Left hindlimb (tissue), 1 donor: ENCODE measurements around the gene MALRD1.

ENCODE experiments used
- DNase-seq: peaks from one replicate; pipeline ENCODE4 v3.0.0-alpha.2; 2018

MALRD1 gene

DNA sequence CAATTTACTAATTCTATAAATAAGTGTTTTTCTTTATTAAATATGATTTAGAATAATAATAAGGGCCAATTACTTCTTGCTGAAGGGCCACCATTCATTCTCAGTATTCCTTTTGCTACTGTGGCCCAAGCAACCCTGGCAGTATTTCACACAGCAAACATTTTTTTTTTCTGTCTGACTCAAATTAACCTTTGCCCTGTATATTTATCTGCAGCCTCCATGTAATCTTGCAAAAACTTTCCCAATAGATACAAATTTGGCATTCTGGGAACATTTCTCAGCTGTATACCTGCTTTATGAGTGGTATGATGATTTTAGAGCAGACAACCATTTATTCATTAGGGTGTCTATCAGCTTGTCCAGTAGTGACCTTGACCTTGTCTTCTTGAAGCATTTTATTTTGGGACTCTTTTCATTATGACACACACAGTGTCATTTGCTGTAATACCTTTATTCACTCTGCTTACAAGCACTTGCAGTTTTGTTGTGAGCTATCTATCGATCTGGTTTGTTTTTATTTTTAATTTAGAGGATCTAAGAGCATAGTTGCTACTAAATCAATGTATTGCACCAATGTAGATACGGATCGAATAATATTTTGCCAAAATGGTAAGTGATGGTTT, 607.9 kb downstream of the MALRD1 start:
- DNase-seq = no peak

DNA sequence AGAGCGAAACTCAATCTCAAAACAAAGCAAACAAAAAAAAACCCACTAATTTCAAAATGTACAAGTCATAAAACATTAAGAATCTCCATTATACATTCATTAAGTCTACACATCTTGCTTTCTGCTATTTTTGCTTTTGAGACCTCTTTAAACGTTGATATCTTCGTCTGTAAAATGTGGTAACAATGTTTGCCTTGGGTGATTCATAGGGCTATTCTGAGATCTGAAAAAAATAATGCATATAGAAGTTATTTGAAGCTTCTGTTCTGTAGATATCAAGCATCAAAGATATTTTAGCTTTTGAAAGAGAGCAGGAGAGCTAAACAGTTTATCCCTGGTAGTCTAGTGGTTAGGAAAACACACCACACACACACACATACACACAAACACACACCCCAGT, 609.5 kb downstream of the MALRD1 start:
- no peak for DNase-seq

DNA sequence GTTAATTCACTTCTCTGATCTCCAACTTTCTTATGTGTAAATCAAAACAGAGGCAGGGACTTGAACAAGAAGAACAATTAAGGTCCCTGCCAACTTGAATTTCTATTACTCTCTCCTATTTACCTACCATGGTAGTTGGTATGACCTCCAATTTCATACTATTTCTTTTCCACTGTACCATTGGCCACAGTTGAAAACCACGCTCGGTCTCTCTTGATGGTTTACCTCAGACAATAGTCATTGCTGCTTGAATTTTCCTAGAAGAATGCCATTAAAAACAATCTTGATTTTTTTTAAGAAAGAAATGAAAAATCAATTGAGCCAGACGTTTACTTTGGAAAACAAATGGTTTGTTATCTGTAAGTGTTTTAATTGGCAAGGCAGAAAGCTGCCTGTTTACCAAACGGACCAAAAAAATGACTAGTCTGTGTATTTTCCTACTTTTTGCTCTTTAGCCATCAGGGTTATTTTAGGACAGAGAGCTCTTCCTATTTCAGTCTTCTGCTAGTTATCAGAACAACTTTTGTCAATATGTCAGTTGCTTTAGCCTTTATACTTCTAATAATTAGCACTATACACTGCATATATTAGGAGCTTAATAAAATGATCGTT, 610.1 kb downstream of the MALRD1 start:
- DNase-seq = no peak

DNA sequence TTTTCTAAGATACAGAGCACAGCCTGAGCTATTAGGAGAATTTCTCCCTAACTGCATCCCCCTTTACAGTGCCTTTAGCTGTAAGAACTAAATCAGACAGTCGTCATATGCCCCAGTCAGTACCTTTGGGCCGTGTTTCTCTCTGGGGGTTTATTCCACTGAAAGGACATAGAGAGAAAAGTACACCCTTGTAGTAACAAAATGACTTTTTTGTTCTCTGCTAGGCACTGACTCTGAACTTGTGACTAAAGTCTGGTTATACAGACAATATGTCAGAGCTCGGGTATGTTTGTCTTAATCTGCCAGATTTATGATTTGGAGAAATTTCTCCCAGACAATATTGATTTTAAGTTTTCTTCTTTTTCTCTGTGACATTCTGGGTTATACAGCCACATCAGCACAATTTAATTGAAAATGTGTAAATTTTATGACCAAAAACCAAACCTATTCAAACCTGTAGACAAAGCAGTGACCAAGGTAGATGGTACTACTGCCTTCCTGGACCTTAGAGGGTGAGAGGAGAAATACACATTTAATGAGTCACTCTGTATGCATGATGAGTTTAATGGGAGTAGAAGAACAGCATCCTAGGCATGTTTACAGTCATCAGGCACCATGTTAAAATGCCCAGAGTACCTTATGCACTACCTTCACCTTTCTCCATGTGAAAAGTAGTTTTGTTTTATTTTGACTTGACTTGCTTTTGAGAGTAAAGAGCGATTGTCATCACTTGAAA, 611.5 kb downstream of the MALRD1 start:
- DNase-seq = no peak

DNA sequence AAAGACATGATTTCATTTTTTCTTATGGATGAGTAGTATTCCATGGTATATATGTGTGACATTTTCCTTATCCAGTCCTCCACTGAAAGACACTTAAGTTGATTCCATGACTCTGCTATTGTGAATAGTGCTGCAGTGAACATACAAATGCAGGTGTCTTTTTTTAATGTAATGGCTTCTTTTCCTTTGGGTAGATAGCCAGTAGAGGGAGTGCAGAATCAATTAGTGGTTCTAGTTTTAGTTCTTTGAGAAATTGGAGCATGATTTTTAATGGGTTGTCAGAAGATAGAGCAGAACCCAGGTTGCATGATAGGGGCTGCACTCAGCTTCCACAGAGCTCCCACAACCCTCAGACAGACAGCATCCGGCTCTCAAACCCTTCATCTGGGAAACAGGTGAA, 614.7 kb downstream of the MALRD1 start:
- no peak for DNase-seq

DNA sequence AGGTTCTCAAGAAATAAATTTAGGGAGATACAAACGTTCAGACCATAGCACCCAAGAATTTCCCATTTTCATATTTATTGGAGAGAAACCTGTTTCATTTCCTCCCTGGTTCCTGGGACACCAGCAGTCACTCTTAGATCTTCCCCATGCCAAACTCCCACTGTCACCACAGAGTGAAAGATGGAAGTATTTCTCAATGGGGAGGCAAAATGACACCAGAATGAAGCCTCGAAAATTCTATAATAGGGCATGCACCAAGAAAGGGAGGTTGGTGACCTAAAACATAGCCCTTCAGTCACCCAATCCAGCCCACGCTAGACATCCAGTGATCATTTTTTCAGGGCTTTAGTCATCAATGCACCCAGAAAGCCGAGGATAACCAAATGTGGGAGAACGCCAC, 619.5 kb downstream of the MALRD1 start:
- no peak for DNase-seq

DNA sequence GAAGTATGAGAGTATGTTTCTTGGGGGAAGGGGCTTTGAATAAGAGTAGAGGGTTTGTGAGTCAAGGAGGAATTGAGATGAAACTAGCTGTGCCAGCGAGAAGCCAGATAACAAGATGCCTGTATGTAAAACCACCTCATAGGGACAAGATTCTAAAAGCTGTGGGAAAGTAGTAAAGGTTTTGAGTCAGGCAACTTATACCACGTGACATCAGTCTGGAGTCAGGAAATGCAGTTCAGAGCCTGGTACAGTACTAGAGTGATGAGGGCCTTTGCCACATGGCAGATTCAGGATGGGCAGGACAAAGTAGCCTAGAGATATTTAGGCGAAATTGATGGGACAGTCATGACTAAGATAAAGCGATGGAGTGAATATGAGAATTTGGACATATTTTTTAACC, 627.5 kb downstream of the MALRD1 start:
- DNase-seq = no peak

DNA sequence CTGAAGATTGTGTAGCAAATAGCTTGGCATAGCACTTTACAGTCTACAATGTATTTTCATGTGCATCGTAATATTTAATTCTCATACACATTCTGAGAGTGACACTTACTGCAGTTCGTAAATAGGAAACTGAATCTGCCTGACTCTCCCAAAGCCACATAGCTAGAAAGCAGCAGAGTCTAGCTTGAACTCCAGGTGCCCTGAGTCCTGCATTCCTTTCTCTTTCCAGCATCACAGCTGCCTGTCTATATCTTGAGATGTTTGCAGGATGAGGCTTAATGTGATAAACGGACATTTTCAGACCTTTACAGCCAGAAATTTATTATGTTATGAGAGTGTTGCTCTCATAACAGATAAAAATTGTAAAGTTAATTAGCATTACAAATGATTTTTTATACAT, 634.8 kb downstream of the MALRD1 start:
- DNase-seq = no peak

DNA sequence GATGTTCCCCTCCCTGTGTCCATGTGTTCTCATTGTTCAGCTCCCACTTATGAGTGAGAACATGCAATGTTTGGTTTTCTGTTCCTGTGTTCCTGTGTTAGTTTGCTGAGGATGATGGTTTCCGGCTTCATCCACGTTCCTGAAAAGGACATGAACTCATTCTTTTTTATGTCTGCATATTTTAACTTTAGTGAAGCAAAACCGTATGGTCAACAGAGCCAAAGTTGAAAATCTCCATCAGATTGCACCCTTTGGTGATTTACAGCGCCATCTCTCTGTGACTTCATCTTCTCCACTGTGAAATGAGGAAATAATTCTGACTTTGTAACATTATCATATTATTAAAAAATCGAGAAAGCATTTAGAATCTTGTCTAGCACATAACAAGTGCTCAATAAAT, 635.4 kb downstream of the MALRD1 start:
- DNase-seq = no peak

DNA sequence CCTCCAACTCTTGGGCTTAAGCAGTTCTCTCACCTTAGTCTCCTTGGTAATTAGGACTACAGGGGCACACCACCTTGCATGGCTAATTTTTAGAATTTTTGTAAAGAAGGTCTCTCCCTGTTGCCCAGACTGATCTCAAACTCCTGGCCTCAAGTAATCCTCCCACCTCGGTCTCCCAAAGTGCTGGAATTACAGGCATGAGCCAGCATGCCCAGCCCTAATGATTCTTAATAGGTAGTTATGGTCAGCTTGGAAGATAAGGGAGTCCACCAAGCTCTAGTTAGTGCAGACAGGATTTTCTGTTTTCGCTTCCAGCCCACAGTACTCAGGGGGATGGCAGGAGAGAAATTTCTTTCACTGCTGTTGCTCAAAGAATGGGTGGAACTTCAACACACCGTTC, 639.7 kb downstream of the MALRD1 start:
- DNase-seq = no peak

DNA sequence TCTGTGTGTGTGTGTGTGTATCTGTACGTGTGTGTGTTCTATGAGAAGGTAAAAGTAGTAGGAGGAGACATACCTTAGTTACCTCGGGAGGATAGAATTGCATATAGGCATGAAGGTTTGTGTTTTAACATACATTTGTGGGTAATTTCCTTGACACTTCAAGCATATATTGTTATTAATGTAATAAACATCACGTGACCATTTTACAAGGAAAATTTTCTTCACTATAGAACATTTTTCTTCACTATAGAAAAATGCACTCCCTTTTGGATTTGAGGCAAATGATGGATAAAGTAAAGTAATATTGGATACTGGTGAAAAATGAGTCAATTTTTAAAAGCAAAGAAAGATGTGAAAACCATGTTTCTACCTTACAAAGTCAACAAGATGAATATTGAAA, 640.6 kb downstream of the MALRD1 start:
- DNase-seq = no peak

DNA sequence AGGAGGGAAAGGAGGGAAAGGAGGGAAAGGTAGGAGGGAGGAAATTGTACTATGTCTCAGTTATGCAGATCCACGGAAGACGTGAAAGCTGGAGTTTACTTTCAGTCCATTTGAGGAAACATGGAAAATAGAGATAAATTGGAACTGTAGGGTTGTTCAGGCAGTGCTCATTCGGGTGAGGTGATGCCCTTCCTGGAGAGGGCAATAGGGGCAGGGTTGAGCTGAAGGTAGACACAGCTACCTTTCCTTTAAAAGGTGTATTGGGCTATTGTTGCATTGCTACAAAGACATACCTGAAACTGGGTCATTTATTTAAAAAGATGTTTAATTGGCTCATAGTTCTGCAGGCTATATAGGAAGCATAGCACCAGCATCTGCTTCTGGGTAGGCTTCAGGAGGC, 650.7 kb downstream of the MALRD1 start:
- DNase-seq = no peak

DNA sequence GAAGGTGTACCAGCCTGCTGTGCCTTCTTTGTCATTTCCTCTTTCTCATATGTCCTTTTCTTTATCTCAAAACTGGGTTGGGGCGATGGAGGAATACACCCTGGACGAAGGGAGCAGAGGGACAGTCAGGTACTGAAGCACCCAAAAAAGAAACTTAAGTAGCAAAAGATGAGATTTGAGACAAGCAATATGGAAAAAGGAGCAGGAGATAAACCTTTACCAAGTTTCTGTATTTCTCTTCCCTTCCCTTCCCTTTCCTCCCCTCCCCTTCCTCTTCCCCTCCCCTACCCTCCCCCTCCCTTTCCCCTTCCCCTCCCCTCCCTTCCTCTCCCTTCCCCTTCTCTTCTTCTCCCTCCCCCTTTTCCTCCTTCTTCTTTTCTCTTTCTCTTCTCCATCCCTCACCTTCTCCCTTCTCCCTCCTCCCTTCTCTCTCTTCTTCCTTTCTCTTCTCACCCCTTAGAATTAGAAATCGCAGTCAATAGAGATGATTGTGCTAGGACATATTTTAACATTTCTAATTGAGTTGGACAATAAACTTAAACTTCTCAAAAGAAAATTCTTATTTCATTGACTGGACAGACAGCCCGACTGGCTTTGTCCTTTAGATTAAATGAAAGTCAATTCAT, 652.9 kb downstream of the MALRD1 start:
- DNase-seq = no peak

DNA sequence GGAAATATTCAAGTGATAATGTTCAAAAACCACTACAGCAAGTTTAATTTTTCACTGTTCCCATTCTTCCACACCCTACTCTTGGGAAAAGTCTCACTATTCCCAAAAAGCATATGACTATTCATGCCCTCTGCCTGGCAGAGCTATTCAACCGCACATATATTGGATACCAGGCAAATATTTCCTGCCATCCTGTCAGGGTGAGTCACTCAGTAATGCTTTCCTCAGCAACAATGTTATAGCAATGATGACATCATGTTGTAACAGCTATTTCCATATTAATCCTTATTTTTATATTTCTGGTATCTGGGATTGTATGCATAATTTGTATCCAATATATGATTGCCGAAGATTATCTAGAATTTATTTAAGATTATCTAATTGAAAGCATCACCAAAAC, 653.6 kb downstream of the MALRD1 start:
- no peak for DNase-seq

DNA sequence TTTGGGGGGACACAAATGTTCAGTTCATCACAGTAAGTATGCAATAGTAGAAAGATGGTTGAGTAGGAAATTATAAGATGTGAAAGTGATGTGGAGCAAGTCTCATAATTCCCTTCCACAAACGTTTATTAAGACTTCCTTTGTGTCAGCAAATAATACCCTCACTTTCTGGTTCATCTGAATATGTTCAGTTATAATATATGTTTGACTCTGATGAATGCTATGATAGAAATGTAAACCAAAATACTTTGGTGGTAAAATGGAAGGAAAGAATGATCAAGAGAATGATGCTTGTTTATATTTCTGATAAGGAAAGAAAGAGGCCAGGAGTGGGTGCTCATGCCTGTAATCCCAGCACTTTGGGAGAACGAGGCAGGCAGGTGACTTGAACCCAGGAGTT, 655.9 kb downstream of the MALRD1 start:
- no peak for DNase-seq

DNA sequence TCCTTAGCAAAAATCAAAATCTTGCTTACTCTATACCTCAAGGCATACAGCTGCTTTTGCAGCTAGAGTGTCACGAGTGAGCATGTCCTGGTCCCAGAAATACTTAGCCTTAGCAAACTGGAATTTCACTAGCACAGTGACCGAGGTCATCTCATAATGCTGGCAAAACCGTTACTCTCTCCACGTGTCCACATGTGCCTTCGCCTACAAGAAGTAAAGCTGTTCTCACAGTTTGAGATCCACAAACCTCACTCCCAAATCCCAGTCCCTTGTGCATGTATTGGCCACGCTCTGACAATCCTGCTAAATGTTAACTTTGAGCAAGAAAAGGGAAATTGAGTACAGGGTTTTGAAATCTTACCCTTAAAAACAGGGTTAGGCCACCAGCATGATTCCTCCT, 656.6 kb downstream of the MALRD1 start:
- no peak for DNase-seq

DNA sequence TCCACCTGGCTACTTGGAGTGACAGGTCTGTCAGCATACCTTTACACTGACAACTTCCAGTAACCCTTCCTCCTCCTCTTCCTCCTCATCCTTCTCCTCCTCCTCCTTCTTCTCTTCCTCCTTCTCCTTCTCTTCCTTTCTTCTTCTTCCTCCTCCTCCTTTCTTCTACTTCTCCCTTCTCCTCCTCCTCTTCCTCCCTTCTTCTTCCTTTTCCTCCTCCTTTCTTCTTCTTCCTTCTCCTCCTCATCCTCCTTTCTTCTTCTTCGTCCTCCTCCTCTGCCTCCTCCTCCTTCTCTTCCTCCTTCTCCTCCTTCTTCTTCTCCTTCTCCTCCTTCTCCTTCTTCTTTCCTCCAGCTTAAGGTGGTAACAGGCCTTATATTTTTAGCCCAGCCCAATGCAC, 658.3 kb downstream of the MALRD1 start:
- DNase-seq = no peak

DNA sequence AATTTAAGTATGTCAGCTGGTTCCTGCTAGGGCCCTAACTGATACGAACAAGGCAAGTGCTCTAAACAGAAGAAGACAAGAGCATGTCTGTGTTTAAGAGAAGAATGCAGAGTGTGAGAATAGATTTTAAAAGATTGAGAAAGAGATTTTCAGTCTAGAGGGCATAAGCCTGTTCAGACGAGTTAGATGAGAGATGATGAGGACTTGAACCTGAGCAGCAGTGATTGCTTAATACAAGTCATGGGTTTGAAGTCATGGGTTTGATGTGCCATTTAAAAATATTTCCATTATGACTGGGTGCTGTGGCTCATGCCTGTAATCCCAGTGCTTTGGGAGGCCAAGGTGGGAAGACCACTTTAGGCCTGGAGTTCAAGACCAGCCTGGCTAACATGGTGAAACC, 658.8 kb downstream of the MALRD1 start:
- DNase-seq = no peak

DNA sequence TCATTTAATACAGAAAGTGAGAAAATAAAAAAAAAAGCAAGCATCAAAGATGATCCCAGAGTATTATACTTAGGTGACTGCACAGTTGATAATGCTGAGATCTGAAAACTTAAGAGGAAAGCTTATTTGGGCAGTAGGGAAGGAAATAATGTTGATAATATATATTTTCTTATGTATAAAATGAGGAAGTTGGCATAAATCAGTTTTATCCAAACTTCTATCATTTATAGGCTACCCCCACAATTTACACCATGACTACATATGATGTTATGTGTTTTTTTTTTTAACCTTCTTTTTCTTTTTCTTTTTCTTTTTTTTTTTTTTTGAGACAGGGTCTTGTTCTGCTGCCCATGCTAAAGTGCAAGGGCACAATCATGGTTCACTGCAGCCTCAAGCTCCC, 659.4 kb downstream of the MALRD1 start:
- DNase-seq = no peak

DNA sequence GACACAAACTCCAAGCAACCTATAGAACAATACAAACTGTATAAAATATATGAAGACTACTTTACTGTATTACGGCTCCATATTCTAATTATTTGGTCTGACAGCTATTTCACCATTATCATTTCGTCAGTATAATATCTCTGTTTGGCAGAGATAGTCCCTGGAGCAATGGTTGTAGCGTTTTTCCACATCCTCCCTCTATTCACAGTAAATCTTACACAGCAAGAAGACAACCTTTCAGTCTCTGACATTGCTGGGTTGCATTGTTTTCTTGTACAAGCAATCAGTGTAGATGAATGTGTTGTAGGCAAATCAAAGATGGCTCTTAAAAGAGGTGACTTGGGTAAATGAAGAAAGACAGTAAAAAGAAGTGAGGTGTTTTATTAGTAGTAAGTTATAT, 662.0 kb downstream of the MALRD1 start:
- no peak for DNase-seq

DNA sequence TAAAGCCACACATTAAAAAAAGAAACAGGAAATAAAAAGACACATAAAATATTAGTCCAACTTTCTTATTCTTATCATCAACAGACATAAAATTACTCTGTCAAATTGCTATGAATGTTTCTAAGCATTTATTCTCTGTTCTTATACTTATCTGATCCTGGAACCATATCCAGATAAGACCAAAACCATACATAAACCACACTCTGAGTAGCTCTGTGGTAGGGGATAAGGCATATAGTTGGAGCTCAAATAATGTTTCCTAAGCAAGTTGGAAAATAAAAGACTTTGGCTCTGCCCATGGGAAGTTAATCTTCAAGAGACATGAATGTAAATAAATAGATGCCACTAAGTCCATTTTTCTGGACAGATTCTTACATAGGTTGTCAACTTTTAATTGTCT, 664.6 kb downstream of the MALRD1 start:
- DNase-seq = no peak

DNA sequence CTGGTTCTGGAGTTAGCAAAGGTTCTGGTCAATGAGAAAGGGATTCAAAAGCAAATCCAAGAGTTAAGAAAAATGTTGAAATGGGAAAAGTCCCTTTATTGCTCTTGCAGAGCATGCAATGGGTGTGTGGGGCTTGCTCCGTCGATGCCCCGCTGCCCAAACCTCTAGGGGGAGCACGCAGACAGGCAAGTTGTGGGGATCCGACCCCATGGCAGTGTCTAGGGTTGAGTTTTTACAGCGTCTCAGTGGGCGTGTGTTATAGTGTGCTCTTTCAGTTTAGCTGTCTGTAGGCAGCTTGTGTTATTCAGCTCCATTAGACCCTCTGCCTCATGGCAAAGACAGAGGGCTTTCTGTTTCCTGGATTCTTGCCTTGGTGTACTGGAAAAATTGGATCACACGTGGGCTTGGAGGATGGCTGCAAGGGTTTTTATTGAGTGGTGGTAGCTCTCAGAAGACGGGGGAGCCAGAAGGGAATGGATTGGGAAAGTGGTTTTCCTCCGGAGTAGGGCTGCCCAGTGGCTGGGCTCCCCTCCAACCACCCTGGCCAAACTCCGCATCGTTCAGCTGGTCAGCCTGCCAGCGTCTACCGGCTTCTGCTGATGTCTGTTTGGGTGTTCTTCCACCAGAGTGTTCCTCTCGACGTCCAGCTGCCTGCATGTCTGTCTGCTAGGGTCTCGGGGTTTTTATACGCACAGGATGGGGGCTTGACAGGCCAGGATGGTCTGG, 665.4 kb downstream of the MALRD1 start:
- DNase-seq = peak; percentile 59

DNA sequence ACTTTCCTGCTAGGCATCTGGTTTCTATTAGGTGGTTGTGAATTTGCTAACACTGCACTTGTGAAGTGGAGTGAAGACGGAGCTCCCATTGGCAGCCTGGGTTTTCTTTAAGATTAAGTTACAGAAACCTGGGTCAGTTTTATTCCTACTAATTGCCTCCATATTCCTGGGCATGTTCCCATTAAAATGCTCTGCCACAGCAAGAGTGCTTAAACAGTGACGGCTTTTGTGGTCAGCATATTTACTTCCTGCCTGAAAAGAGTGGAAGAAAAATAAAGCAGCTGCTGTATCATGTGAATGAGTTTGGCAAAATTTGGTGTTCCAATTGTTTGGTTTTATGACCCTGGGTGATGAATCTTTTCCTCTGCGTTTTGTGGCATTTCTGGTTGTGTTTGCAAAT, 670.7 kb downstream of the MALRD1 start:
- DNase-seq = peak; percentile 31
